K562 (cell line): Measurements from ENCODE around the gene TMEM218. TPM values are rescaled to one million over a fixed set of nuclear protein-coding genes. Genes with fewer than 3 reads are reported as not detected.

Experiments used
- ATAC-seq: fragments of 200-7000 bp; cut with Tn5 transposase; 3 replicates; pipeline ENCODE4 v1.9.1; 2020; ENCODE audit warnings: moderate library complexity
- BruUV-seq: library from RNA; stranded (reverse); fragments of 400-500 nt; replicated peaks from 2 replicates; lab custom pipeline; 2021; lab: Mats Ljungman, UMichigan
- CTCF ChIA-PET: fragments of 300-600 bp; formaldehyde crosslinking; extraction: SDS; loops from one replicate; lab custom pipeline; 2021; ENCODE audit warnings: low intra/inter-chr PET ratio; lab: Yijun Ruan, JAX
- POLR2A ChIA-PET: fragments of 300-600, 350-650 bp; sonication (Branson Sonifier 250); formaldehyde crosslinking; extraction: SDS; loops from one replicate; lab custom pipeline; 2021; ENCODE audit warnings: antibody characterized with exemption, inconsistent platforms; lab: Yijun Ruan, JAX
- DNase-seq, 4 experiments: peaks; one replicate each; pipeline versions ENCODE4 v3.0.0 to v3.0.0-alpha.2; 2011 to 2018; ENCODE audit warnings: low spot score in 3 of 4, mixed read lengths in 3 of 4; ENCODE audit errors: extremely low read depth in 1 of 4
- FAIRE-seq: peaks from 2 replicates; lab custom pipeline; 2011; peaks lifted over from hg19 to GRCh38; lab: Jason Lieb, UNC
- H2AFZ ChIP-seq: 2 replicates; pipeline ENCODE4 v1.6.0; 2011; ENCODE audit warnings: low read depth, low read length, control low read depth, inconsistent platforms
- H3K27ac ChIP-seq: fragments of 200-600 bp; 3 replicates; pipeline ENCODE4 v1.8.0; 2011; ENCODE audit warnings: low read depth, mild to moderate bottlenecking, control low read depth, inconsistent platforms, low read length, moderate library complexity, mixed read lengths; ENCODE audit errors: extremely low read depth
- H3K27me3 ChIP-seq, 2 experiments: fragments of 300-600 bp in 1 of 2; 2 replicates in 1 of 2; 3 replicates in 1 of 2; pipeline versions ENCODE4 v1.6.0 to v1.8.0; 2011; ENCODE audit warnings: inconsistent platforms in 2 of 2, low read length in 2 of 2, mild to moderate bottlenecking in 1 of 2, mixed read lengths in 1 of 2, moderate library complexity in 1 of 2; ENCODE audit not compliant: control insufficient read depth in 2 of 2, insufficient read depth in 2 of 2
- H3K36me3 ChIP-seq: fragments of 300-600 bp; 3 replicates; pipeline ENCODE4 v1.8.0; 2011; ENCODE audit warnings: mild to moderate bottlenecking, low read length, inconsistent platforms; ENCODE audit not compliant: control insufficient read depth, insufficient read depth
- H3K4me1 ChIP-seq, 2 experiments: fragments of 200-600 bp in 1 of 2; replicated peaks in 1 of 2; 2 replicates in 1 of 2; 3 replicates in 1 of 2; pipeline versions ENCODE4 v1.5.1 to v1.8.0; 2011; ENCODE audit warnings: inconsistent platforms in 2 of 2, low read length in 2 of 2, mild to moderate bottlenecking in 1 of 2, mixed read lengths in 1 of 2, moderate library complexity in 1 of 2; ENCODE audit not compliant: control insufficient read depth in 2 of 2, insufficient read depth in 2 of 2
- H3K4me2 ChIP-seq: 2 replicates; pipeline ENCODE4 v1.6.1; 2011; ENCODE audit warnings: low read length, control low read depth, inconsistent platforms, mixed read lengths; ENCODE audit not compliant: insufficient read depth
- H3K4me3 ChIP-seq: fragments of 200-600 bp; sonication (generic), shearing (Covaris generic); 2 replicates; pipeline ENCODE4 v1.5.1; 2016; ENCODE audit warnings: control low read depth, inconsistent platforms
- H3K79me2 ChIP-seq: fragments of 200-600 bp; 3 replicates; pipeline ENCODE4 v1.8.0; 2011; ENCODE audit warnings: low read length, inconsistent platforms; ENCODE audit not compliant: control insufficient read depth, insufficient read depth
- H3K9ac ChIP-seq, 2 experiments: 2 replicates each; pipeline versions ENCODE4 v1.6.0 to v1.6.1; 2011; ENCODE audit warnings: low read depth in 2 of 2, low read length in 2 of 2, control low read depth in 1 of 2, inconsistent platforms in 1 of 2, mild to moderate bottlenecking in 1 of 2, mixed read lengths in 1 of 2; ENCODE audit not compliant: insufficient read depth in 1 of 2
- H3K9me1 ChIP-seq: one replicate; pipeline ENCODE4 v1.6.0; 2011; ENCODE audit warnings: inconsistent platforms, mild to moderate bottlenecking, low read length, moderate library complexity; ENCODE audit not compliant: control insufficient read depth, insufficient read depth
- H3K9me3 ChIP-seq: replicated peaks from 2 replicates; pipeline ENCODE4 v1.5.1; 2011; ENCODE audit warnings: low read depth, low read length, inconsistent platforms; ENCODE audit not compliant: control insufficient read depth, insufficient read depth
- H4K20me1 ChIP-seq: replicated peaks from 2 replicates; pipeline ENCODE4 v1.6.1; 2011; ENCODE audit warnings: low read length, inconsistent platforms, mixed read lengths; ENCODE audit not compliant: control insufficient read depth, insufficient read depth
- ARHGAP35 ChIP-seq: fragments of 450-650 bp; IDR thresholded peaks from 2 replicates; pipeline ENCODE4 v1.6.1; 2018; ENCODE audit not compliant: partially characterized antibody
- CBFB ChIP-seq: sonication (generic); formaldehyde crosslinking; IDR thresholded peaks from 2 replicates; pipeline ENCODE4 v1.4.0; 2020; ENCODE audit warnings: mild to moderate bottlenecking, missing genetic modification reagents
- MAFK ChIP-seq: IDR thresholded peaks from 2 replicates; pipeline ENCODE4 v1.6.1; 2011; ENCODE audit warnings: low read length, improper control_type of control experiment
- MED1 ChIP-seq: sonication (generic); formaldehyde crosslinking; IDR thresholded peaks from 2 replicates; pipeline ENCODE4 v1.8.1; 2023; ENCODE audit warnings: missing genetic modification reagents, borderline replicate concordance
- PHF21A ChIP-seq: fragments of 450-650 bp; IDR thresholded peaks from 2 replicates; pipeline ENCODE4 v1.6.1; 2017; ENCODE audit warnings: low read depth, borderline replicate concordance
- ZKSCAN1 ChIP-seq: fragments of 150-350 bp; IDR thresholded peaks from 2 replicates; pipeline ENCODE4 v1.6.1; 2016; ENCODE audit warnings: low read depth, low read length
- ZNF124 ChIP-seq: sonication (generic); formaldehyde crosslinking; IDR thresholded peaks from 2 replicates; pipeline ENCODE4 v1.8.1; 2022; ENCODE audit warnings: missing genetic modification reagents
- ZNF668 ChIP-seq: fragments of 250-450 bp; sonication (Bioruptor Pico); IDR thresholded peaks from 2 replicates; pipeline ENCODE4 v1.8.0; 2022; ENCODE audit warnings: mild to moderate bottlenecking, inconsistent platforms
- WGBS: fragments of 100-300 bp; shearing (Covaris generic); methylation state at CpG from one replicate; pipeline ENCODE4 v1.1.6; 2016; ENCODE audit warnings: low coverage, mixed read lengths; ENCODE audit not compliant: insufficient coverage; ENCODE audit errors: missing lambda C conversion rate; 5-methylcytosine and 5-hydroxymethylcytosine counted together
- in situ Hi-C: fragments of 300-500 bp; cut with MboI; formaldehyde crosslinking; loops from 4 replicates; pipeline ENCODE4 v1.15.0; 2018; ENCODE audit warnings: inconsistent platforms, mixed read lengths
- intact Hi-C: fragments of 100-400 bp; cut with micrococcal nuclease; formaldehyde crosslinking; loops from 2 replicates; pipeline ENCODE4 v1.14.2; 2022
- polyA plus RNA-seq, 8 experiments: library from polyadenylated mRNA; depleted of rRNA in 4 of 8; stranded (reverse) in 5 of 8; unstranded in 3 of 8; fragments of >200 nt; fragmentation: Nextera tagmentation in 2 of 8; fragmentation: Illumina TruSeq in 1 of 8; extraction: Ambion mirVana in 2 of 8; extraction: Trizol in 1 of 8; gene quantifications; 2 replicates each; pipeline versions ENCODE4 v1.2.1 to v1.2.3, GENCODE V29; 2011 to 2014; ENCODE audit warnings: inconsistent platforms in 1 of 8, missing spikeins in 1 of 8
- total RNA-seq, 7 experiments: library from RNA; depleted of rRNA in 6 of 7; stranded (reverse); fragments of >200 nt in 6 of 7; fragmentation: Illumina TruSeq in 2 of 7; extraction: Trizol in 2 of 7; gene quantifications; 2 replicates each; pipeline versions ENCODE4 v1.2.1 to v1.2.3, GENCODE V29; 2011 to 2021; ENCODE audit warnings: low replicate concordance in 1 of 7
- TF ChIP-seq, protein P1 (sequence below): fragments of 200-800 bp; sonication (Bioruptor generic); IDR thresholded peaks from 2 replicates; pipeline ENCODE4 v1.6.1; 2016; ENCODE audit warnings: missing genetic modification characterization, missing compliant biosample characterization
- TF ChIP-seq, protein P2 (sequence below): fragments of 450-650 bp; IDR thresholded peaks from one replicate; pipeline ENCODE4 v1.6.1; 2018; ENCODE audit warnings: mild to moderate bottlenecking, moderate library complexity; ENCODE audit not compliant: partially characterized antibody
- TF ChIP-seq, protein P3 (sequence below): fragments of 450-650 bp; formaldehyde crosslinking; IDR thresholded peaks from 2 replicates; pipeline ENCODE4 v1.4.0; 2020; ENCODE audit warnings: mild to moderate bottlenecking, moderate library complexity

Gene TMEM218
- total and polyA plus RNA-seq, 9 of the 15 experiments (the other 6 are each of a cell fraction or from before 2014, with no cell fraction given), result 13.4 to 32.2 (median 25.4) TPM

DNA sequence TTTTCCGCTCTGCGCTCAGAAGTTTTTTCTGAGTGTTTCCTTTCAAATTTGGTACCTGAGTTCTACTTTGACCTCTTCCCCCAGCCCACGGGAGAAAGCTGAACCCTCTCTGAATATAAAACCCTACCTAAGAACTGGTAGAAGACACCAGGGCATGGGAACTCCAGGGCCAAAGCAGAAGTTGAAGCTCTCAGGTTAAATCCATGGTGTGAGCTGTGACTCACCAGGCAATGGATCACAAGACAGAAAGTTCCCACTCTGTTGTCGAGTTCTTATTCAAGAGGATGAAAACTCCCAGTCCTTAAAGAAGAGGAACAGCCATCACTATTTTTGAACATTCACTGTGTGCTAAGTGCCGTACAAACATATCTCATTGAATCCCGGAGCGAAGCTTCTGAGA is 8.9 kb downstream of the TMEM218 start:
- Histone ChIP-seq H3K27me3 (no peaks in the 10 kb centered on the region), H4K20me1 (no peaks in the 10 kb centered on the region), H3K4me3 (no peak overlapping the region), H3K27ac (no peak overlapping the region), H3K9ac (no peak overlapping the region), H3K36me3 (peaks cover 11% of the 10 kb centered on the region; the same call in 1 of the 3 replicates), H3K4me1 (no peaks in the 10 kb centered on the region), H3K79me2 (no peaks in the 10 kb centered on the region), H3K9me3 (no peaks in the 10 kb centered on the region), H3K4me2 (no peak overlapping the region), H2AFZ (no peak overlapping the region), H3K9me1 (no peaks in the 10 kb centered on the region)
- in situ Hi-C loops, result no loop called here
- TF ChIP-seq ZNF668 (CRISPR knock-in tag) (no peak), MED1 (no peak), CBFB (CRISPR knock-in tag) (no peak), MAFK (no peak), PHF21A (no peak), ZKSCAN1 (no peak), ZNF124 (no peak), ARHGAP35 (no peak)
- TF ChIP-seq, protein P1, sequence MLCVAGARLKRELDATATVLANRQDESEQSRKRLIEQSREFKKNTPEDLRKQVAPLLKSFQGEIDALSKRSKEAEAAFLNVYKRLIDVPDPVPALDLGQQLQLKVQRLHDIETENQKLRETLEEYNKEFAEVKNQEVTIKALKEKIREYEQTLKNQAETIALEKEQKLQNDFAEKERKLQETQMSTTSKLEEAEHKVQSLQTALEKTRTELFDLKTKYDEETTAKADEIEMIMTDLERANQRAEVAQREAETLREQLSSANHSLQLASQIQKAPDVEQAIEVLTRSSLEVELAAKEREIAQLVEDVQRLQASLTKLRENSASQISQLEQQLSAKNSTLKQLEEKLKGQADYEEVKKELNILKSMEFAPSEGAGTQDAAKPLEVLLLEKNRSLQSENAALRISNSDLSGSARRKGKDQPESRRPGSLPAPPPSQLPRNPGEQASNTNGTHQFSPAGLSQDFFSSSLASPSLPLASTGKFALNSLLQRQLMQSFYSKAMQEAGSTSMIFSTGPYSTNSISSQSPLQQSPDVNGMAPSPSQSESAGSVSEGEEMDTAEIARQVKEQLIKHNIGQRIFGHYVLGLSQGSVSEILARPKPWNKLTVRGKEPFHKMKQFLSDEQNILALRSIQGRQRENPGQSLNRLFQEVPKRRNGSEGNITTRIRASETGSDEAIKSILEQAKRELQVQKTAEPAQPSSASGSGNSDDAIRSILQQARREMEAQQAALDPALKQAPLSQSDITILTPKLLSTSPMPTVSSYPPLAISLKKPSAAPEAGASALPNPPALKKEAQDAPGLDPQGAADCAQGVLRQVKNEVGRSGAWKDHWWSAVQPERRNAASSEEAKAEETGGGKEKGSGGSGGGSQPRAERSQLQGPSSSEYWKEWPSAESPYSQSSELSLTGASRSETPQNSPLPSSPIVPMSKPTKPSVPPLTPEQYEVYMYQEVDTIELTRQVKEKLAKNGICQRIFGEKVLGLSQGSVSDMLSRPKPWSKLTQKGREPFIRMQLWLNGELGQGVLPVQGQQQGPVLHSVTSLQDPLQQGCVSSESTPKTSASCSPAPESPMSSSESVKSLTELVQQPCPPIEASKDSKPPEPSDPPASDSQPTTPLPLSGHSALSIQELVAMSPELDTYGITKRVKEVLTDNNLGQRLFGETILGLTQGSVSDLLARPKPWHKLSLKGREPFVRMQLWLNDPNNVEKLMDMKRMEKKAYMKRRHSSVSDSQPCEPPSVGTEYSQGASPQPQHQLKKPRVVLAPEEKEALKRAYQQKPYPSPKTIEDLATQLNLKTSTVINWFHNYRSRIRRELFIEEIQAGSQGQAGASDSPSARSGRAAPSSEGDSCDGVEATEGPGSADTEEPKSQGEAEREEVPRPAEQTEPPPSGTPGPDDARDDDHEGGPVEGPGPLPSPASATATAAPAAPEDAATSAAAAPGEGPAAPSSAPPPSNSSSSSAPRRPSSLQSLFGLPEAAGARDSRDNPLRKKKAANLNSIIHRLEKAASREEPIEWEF (CRISPR knock-in tag), result no peak
- TF ChIP-seq, protein P2, sequence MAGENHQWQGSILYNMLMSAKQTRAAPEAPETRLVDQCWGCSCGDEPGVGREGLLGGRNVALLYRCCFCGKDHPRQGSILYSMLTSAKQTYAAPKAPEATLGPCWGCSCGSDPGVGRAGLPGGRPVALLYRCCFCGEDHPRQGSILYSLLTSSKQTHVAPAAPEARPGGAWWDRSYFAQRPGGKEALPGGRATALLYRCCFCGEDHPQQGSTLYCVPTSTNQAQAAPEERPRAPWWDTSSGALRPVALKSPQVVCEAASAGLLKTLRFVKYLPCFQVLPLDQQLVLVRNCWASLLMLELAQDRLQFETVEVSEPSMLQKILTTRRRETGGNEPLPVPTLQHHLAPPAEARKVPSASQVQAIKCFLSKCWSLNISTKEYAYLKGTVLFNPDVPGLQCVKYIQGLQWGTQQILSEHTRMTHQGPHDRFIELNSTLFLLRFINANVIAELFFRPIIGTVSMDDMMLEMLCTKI, result no peak
- TF ChIP-seq, protein P3, sequence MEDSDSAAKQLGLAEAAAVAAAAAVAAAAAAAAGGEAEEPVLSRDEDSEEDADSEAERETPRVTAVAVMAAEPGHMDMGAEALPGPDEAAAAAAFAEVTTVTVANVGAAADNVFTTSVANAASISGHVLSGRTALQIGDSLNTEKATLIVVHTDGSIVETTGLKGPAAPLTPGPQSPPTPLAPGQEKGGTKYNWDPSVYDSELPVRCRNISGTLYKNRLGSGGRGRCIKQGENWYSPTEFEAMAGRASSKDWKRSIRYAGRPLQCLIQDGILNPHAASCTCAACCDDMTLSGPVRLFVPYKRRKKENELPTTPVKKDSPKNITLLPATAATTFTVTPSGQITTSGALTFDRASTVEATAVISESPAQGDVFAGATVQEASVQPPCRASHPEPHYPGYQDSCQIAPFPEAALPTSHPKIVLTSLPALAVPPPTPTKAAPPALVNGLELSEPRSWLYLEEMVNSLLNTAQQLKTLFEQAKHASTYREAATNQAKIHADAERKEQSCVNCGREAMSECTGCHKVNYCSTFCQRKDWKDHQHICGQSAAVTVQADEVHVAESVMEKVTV, result no peak
- ChIA-PET POLR2A (interaction anchor here (0.7 to 1.4 kb wide), 3 partner anchors 9 to 349 kb away, joined by 3 to 5 read pairs (median 3); partner anchors contain the start of gene TMEM218), CTCF (no interaction called here)
- DNase-seq (no peak), ATAC-seq (no peak), FAIRE-seq (no peak)
- WGBS, result 79% methylated on average over 7 of the region's 7 CpGs
- intact Hi-C loops, result no loop called here
- no TSS peak for BruUV-seq
